ENCODE measurements around the gene FRZB.
"Not testable (repeated sequence)": the region's sequence is repeated elsewhere in the genome, so short reads cannot be mapped to it uniquely, and the experiment has no call there.

The FRZB gene

DNA sequence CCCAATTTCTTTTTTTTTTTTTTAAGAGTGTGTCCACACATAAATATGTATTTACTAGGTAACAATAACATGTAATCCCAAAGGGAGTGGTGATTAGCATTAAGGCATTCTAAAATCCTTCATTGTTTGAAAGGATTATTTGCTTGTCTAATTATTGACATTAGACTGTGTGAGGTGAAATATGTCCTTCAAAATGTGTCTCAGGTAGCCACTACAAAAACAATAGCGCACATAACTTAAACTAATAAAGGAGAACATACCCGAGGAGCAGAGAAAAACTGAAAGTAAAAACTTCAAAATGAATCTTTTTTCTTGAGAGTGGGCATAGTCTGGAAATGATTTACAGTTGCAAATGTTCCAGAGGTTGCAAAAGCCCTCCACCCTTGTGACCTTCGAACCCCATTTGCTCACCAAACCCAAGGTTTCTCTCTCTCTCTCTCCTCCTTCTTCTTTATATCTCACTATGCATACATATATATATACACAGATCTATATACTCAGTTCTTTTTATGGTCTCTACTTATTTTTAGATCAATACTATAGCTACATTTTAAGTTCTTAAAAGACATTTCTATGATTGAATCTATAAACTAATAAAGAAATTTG, 24.4 kb upstream of the FRZB start:
- no peak for DNase-seq (ENCODE audit: low read depth in 3 of 3, low spot score in 1 of 3)

DNA sequence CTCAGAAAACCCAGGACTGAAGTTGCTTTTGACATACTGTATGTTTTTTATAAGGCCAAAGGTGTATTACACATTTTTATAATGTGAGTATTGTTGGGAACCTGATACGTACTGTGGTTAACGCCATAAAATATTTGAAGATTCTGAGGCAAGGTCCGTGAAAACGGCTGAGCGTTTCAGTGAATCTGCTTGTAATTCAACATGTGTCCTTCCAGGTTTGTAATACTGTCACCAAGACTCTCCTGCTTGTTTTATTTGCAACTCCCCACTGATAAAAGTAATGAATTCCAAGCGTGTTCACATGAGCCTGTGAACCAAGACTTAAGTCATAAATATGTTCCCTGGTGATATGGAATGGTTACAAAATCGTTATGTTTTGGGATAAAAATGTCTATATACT, 23.9 kb upstream of the FRZB start:
- no peak for DNase-seq (ENCODE audit: low read depth in 3 of 3, low spot score in 1 of 3)

DNA sequence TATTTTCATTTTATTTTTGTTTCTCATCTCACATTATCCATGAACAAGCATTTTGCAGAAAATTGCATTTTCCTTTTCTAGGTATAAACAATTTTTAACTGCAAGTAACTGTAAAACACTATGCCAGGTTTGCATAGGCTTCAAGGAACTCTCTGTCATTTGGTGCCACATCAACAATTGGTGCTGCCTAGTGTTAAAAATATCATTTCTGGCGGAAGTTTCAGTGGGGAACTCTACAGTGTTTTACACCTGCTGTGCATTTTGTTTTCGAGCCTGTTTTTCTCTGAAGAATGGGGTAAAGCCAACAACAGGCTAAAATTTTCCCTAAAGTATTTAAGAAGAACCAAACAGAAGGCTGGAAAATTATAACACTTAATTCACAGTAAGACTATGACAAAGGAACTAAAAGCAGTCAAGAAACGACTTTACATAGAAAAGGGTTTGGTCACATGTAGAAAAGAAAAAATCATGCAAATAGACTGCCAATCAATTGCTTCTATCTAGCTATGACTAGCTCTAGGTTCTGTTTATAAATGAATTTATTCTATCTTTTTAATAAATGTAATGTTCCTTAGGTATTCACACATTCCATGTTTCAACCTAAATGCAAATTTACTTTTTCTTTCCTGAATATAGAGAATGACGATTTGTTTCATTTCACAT, 21.4 kb upstream of the FRZB start:
- DNase-seq (ENCODE audit: low read depth in 3 of 3, low spot score in 1 of 3): no peak

DNA sequence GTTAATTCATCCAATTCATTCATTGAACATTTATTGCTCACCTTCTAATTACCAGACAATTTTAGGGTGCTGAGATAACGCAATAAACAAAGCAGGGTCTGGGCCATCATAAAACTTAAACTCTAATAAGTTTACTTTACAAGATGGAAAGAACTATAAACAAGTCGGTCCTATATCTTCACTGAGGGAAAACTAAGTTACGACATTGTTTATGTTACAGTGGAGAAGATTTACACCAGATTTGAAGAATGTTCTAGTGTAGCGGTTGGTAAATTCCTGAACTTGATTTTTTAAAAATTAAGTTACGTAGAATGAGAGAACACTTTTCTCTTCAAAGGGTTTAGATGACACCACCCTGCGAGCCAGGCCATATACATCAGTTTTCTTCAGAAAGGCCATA, 20.7 kb upstream of the FRZB start:
- no peak for DNase-seq (ENCODE audit: low read depth in 3 of 3, low spot score in 1 of 3)

DNA sequence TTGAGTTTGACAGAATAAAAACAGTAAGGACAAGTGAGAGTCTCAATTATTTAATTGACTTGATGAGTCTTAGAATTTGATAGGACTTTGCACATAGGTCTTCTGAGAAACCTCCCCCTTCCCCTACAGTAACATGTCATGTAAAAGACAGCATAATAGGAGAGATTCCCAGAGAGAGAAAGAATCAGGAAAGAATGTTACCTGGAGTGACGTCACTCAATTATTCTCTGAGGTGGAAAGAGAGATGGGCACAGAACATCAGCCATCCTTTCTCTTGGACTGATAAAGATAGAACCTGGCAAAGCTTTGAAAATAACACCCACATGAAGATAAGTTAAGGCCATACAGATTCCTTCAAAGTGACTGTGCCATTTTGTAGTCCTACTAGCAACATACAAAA, 19.3 kb upstream of the FRZB start:
- no peak for DNase-seq (ENCODE audit: low read depth in 3 of 3, low spot score in 1 of 3)

DNA sequence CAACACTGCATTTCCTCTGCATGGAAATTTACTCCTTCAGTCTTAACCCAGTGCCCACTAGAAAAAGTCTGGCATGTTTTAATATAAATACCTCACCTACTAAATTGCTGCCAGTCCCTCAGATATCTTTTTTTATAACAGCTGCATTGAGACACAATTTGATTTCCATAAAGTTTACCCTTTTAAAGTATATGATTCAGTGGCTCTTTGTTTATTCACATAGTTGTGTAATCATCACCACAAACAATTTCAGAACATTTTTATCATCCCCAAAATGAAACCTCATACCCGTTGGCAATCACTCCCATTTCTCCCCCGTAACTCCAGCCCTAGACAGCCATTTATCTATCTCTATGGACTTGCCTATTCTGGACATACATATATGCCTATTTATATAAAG, 17.0 kb upstream of the FRZB start:
- no peak for DNase-seq (ENCODE audit: low read depth in 3 of 3, low spot score in 1 of 3)

DNA sequence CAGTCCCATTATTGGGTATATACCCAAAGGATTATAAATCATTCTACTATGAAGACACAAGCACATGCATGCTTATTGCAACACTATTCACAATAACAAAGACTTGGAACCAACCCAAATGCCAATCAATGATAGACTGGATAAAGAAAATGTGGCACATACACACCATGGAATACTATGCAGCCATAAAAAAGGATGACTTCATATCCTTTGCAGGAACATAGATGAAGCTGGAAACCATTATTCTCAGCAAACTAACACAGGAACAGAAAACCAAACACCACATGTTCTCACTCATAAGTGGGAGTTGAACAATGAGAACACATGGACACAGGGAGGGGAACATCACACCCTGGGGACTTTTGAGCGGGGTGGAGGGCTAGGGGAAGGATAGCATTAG, 13.7 kb upstream of the FRZB start:
- not testable (repeated sequence) for DNase-seq (ENCODE audit: low read depth in 3 of 3, low spot score in 1 of 3)

DNA sequence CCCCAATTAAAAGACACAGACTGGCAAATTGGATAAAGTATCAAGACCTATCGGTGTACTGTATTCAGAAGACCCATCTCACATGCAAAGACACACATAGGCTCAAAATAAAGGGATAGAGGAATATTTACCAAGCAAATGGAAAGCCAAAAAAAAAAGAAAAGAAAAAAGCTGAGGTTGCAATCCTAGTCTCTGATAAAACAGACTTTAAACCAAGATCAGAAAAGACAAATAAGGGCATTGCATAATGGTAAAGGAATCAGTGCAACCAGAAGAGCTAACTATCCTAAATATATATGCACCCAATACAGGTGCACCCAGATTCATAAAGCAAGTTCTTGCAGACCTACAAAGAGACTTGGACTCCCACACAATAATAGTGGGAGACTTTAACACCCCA, 10.2 kb upstream of the FRZB start:
- DNase-seq (ENCODE audit: low read depth in 3 of 3, low spot score in 1 of 3): not testable (repeated sequence)

DNA sequence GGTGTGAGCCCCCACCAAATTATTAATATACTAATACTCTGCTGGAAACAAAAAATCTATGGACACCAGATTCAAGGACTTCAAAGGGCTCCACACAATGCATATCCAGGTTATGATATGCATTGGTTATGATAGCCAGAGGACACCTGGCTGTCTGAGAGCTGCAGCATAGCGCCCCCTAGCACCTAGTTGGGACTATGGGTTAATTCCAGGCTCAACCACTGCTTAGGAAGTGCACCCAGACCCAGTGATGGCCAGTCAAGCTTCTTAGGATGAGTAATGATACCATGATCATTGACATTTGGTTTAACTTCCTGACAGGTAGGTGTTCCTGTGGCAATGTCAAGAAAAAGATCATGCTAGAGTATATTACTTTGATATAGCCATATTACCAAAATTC, 3.8 kb upstream of the FRZB start:
- no peak for DNase-seq (ENCODE audit: low read depth in 3 of 3, low spot score in 1 of 3)

DNA sequence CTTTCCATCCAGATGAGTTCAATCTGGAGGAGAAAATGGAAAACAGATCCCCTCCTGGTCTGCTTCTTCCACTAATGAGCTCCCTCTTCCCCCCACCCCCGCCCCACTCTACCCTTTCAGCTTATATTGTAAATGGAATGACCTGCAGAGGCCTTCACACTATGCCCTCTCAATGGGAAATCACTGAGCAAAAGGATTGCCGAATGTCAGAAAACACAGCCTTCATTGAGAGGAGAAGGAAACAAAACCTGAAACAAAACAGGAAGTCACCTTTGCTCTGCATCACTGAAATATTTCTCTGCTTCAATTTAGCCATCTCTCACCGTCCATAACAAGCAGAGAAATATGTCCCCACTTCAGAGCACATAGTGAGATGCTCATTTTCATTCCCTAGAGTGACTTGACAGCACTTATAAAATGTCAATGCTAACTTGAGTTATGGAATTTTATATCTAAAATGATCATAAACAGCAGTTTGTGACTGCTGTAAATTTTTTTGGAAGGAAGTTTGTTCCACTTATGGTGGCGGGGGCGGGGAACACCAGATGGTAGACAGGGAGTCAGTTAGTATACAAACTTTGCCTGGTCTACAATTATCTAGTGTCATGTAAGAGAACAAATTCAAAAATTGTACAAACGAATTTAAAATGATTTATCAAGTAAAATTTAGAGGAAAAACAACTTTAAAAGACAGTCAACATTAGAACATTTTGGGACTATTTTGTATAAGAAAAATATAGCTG, 1.8 kb upstream of the FRZB start:
- DNase-seq (ENCODE audit: low read depth in 3 of 3, low spot score in 1 of 3): no peak

DNA sequence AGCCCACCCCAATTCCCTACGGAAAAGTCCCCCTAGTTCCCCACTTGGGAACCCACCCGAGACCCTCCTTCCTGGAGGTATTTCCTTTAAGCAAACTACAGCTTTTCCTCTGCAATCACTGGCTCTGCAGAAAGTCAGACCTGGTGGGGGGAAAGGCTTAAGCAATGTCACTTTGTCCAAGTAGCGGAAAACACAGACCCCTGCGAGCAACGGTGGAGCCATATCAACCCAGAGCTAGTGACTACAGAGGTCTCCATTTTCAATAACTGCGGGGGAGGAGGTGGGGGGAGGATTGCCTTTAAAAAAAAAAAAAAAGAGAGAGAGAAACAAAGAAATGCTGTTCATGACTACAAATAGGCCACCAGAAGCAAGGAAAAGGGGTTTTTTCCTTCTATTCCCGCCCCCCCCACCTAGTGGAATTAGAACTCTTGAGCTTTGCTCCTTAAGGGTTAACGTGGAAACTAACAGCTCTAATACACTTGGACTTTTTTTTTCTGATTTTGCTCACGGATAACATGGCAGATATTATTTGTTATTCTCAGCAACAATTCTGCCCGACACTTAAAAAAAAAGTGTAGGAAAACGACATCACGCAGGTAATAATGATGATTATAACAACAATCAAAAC, 1.1 kb upstream of the FRZB start:
- DNase-seq (ENCODE audit: low read depth in 3 of 3, low spot score in 1 of 3): no peak

DNA sequence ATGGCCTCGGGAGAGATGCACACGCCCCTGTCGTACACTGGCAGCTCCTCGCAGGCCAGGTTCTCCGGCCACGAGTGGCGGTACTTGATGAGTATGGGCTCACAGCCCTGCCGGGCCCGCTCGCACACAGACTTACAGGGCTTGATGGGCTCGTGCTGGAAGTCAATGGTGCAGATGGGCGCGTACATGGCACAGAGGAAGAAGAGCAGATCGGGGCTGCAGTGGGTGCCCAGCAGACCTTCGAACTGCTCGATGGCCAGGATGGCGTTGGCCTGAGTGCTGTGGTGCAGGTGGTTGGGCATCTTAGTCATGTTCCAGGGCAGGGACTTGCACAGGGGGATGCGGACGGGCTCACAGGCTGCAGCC, 359 bp downstream of the FRZB start:
- no peak for DNase-seq (ENCODE audit: low read depth in 3 of 3, low spot score in 1 of 3)

DNA sequence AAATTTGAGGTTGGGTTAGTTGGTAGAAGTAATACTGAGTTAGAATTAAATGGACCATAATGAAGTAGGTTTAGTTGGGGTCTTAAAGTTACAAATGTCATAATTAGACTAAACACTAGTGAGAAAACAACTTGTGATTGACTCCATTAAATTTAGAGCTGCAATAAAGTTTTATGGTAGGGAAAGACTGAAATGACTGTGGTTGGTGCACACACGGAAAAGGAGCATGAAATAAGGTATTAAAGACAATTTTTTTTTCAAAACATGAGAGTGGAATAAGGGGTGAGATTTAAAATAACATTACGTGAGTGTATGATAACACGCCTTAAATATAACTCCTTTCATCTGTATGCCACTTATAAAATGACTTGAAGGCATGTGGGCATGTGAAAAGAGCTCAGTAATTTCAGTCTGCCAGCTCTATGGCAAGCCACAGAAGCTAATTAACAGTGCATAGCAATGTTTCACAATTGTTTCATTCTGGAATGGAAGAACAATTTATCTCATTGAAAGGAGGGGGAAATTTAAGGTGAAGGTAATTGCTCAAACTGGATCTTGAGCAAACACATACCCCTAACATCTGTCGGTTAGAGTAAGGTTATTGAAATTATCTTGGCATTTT, 1.4 kb downstream of the FRZB start:
- DNase-seq (ENCODE audit: low read depth in 3 of 3, low spot score in 1 of 3): no peak

DNA sequence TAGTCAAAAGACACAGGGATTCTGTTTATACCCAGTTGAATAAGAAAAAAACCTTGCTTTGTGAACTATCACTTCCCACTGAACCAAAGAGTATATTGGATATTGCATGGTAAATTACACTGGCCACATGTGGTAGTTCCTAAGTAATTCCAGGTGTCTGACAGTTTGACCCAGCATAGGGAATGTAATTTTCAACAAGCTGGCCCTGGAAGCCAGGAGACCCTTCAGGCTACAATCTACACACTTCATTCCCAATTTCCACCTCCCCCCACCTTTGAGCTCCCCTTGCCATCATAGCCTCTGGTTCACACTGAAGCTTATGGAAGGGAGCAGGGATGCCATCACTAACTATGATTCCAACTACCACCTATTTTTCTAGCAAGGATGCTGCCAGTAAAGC, 2.8 kb downstream of the FRZB start:
- DNase-seq (ENCODE audit: low read depth in 3 of 3, low spot score in 1 of 3): no peak

DNA sequence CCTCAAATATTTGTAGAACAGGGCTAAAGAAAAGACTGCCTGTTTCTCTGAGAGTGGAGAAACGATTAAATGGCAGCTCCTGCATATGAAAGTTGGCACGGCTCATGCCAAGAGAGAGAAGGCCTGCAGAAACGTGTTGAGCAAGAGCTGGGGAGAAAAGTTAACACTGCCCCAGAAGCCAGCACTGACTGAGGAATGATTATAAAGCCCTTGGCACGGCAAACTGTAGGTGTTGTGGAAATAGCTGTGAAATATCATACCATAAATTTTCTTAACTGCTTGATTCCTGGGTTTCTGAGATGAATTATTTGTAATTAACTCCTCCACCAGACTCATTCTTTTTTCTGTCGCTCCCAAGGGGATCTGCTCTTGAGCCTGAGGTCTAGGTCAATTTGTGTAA, 4.3 kb downstream of the FRZB start:
- no peak for DNase-seq (ENCODE audit: low read depth in 3 of 3, low spot score in 1 of 3)

DNA sequence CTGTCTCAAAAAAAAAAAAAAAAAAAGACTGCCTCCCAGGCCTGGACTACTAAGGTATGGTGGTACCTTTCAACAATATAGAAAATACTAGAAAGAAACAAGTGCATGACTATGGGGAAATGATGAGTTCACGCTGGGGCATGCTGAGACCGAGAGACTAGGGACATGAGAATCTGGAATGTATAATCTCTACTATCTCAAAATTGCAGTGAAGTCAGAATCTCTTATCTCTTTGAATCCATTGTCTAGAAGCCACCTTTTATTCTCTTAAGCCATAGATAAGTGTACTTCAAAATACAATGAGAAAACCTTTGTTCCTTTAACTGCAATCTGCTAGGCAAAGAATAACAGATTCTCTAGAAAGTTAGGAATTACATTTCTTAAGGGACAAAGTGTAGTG, 5.6 kb downstream of the FRZB start:
- DNase-seq (ENCODE audit: low read depth in 3 of 3, low spot score in 1 of 3): no peak

DNA sequence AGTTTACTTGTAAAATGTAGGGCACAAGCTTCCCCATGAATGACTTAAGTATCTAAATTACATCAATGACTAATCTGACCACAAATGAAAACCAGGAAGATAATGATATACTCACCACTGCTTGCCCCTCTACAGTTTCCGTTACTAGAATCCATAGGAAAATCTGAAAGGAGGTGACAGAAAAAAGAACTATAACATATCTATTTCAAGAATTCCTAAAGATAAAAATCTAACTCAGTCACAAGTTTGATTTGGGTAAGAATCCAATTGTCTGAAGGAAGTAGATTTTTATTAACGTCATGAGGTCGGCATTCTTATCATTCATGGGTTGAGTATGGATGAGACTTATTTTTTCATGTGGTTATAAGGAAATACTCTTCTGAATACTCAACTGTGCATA, 7.8 kb downstream of the FRZB start:
- DNase-seq (ENCODE audit: low read depth in 3 of 3, low spot score in 1 of 3): no peak

DNA sequence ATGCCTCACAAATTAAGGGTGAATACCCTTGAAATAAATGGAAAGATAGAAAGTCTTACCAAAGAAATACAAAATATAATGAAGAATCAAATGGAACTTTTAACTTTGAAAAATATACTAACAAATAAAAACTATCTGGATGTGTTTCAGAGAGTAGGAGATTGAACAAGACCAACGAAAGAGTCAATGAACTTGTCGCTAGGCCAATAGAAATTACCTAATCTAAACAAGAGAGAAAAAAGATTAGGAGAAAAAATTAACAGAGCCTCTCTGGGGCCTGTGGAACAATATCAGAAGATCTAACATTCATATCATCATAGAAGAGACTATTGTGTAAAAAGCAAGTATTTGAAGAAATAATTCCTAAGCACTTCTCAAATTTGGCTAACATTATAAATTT, 11.1 kb downstream of the FRZB start:
- DNase-seq (ENCODE audit: low read depth in 3 of 3, low spot score in 1 of 3): no peak

DNA sequence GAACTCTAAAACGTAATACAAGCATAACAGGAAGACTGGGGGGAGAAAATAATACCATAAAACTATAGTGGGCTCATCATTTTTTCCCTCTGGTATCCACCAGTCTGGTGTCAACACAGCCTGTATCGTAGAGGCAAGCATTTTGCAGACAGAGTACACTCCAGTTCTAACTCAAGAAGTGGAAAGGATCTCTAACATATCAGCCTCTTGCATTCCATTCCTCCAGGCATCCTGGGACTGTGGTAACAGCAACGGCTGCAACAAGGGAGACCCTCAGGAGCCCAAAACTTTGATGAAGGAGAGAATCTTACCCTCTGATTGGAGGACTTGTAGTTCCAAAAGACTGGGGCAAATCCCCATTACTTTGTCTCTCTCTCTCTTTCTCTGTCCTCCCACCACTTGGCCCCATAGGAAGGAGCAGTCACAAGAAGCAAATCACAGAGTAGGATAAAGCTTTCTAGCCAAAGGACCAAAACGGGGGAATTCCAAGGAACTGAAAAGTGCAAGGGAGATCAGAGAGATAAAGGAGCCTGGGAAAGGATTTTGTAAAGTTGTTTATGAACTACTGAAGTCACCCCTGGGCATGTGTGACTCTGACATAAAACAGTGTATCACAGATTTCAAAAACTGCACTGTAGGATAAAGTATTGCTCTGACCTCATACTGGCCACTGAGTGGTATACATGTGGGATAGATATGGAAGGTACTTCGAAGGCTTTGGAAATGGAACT, 11.9 kb downstream of the FRZB start:
- no peak for DNase-seq (ENCODE audit: low read depth in 3 of 3, low spot score in 1 of 3)

DNA sequence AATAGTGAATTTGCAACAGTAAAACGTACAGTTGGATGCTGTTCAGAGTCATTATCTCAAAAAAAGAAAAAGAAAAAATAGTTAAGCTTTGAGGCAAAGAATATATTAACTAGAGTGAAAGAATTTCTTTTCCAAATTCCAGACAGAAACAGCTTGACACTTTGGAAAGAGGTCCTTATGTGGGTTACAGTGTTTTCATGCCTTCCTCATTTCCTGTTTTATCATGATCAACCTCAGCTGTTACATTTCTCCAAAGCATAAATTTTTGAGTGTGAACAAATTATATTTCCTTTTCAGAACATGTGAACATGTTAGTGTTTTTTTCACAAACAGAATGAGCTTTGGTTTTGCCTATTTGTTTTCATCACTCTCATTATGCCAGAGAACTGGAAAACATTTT, 13.6 kb downstream of the FRZB start:
- no peak for DNase-seq (ENCODE audit: low read depth in 3 of 3, low spot score in 1 of 3)

DNA sequence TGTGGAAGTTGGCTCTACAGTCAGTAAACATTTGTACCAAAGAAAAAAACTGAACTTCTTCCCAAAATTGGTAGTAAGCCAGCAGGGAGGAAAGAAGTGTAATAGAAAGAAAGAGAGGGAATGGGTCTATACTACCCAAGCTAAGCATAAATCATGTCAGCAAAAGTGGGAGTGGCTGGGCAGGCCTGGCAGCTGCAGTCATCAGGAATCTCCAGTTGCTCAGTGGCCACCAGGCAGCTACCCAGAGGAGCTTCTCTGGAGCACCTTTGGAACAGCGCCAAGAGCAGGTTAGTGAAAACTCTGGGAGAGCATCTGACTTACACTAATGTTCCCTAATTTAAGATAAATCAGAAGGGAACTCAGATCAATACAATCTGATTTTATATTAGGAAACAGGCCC, 14.3 kb downstream of the FRZB start:
- DNase-seq (ENCODE audit: low read depth in 3 of 3, low spot score in 1 of 3): no peak
